ENCODE measurements around the gene HTR6. TPM values are rescaled to one million over a fixed set of nuclear protein-coding genes. Genes with fewer than 3 reads are reported as not detected.

Gene HTR6
- total RNA-seq, 6 experiments from 2014 or later, result not detected

- no peaks in the 10 kb centered on the region for H3K36me3 ChIP-seq
- TF ChIP-seq CTCF (IDR thresholded peaks at IDR 0.05) (no peak), POLR2A (IDR thresholded peaks at IDR 0.05) (no peak)
- 79% methylated on average over 5 of the region's 5 CpGs for WGBS (ENCODE audit: insufficient coverage, low coverage, low lambda C conversion rate, missing lambda C conversion rate)
- H3K4me1 ChIP-seq, result peaks cover 0 to 3% (median 0%) of the 10 kb centered on the region in 4 donors
- H3K9me3 ChIP-seq, result no peaks in the 10 kb centered on the region
- intact Hi-C loops (cut with DNase I), result loop anchor here (5.0 to 10.0 kb wide), 3 partner anchors 267 to 310 kb away; no protein-coding TSS in a partner anchor
- DNase-seq (no peak), ATAC-seq (no peak)
- no peak overlapping the region for H3K27ac ChIP-seq
- H3K4me3 ChIP-seq, result no peak overlapping the region
- H3K27me3 ChIP-seq, result no peaks in the 10 kb centered on the region
These were observed 10.3 kb upstream of the HTR6 start for GRCh38 chr1:19654386-19654785.

DNA sequence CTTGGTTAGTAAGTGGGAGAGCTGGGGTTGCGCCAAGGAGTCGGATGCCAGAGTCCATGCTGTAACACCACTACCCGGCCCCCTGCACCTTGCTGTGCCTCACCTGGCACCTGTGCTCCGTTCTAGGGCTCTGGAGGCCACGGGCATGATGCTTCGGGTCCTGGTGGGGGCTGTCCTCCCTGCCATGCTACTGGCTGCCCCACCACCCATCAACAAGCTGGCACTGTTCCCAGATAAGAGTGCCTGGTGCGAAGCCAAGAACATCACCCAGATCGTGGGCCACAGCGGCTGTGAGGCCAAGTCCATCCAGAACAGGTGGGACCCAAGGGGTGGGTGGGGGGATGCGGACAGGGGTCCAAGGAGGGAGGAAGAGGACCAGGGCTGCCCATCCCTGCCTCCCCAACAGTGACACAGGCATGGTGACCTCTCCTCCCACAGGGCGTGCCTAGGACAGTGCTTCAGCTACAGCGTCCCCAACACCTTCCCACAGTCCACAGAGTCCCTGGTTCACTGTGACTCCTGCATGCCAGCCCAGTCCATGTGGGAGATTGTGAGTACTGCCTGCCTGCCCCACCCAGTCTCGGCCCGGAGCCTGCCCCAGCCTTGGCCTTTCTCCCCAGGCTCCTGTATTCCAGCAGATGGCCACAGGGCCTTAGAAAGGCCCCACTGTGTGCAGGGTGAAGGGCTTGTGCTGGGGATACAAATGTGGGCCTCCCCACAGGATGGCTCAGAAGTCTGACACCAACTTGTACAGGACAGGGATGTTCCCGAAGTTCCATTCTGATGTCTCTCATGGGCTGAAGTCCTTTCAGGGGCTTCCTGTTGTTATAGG lies 9.6 kb upstream of the HTR6 start:
- 40% methylated on average over 1 of the region's 15 CpGs for WGBS (ENCODE audit: insufficient coverage, low coverage, low lambda C conversion rate, missing lambda C conversion rate)
- ATAC-seq, result no peak
- Histone ChIP-seq H3K27ac (no peak overlapping the region), H3K27me3 (no peaks in the 10 kb centered on the region), H3K4me1 (peaks cover 0 to 3% (median 0%) of the 10 kb centered on the region in 4 donors), H3K36me3 (no peaks in the 10 kb centered on the region), H3K4me3 (no peak overlapping the region), H3K9me3 (no peaks in the 10 kb centered on the region)
- no peak for DNase-seq
- TF ChIP-seq POLR2A (IDR thresholded peaks at IDR 0.05) (no peak), CTCF (IDR thresholded peaks at IDR 0.05) (no peak)
- intact Hi-C loops (cut with DNase I), result loop anchor here (5.0 to 10.0 kb wide), 3 partner anchors 268 to 310 kb away; no protein-coding TSS in a partner anchor

DNA sequence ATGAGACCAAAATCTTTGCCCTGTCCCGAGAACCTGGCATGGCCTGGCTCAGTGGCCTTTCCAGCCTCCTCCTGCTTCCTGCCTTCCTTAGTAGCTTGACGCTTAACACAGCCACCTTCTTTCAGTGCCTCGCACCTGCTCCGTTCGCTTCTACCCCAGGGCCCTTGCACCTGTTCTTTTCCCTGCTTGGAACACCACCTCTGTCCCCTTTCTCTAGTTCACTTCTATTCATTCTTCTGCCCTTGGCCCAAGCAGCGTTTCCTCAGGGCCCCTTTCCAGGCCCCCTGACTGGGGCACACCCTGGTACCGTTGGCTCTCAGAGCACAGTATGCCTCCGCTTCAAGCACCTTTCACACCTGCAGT lies 9.0 kb upstream of the HTR6 start:
- no peaks in the 10 kb centered on the region for H3K27me3 ChIP-seq
- no peak overlapping the region for H3K27ac ChIP-seq
- DNase-seq (no peak), ATAC-seq (no peak)
- H3K36me3 ChIP-seq, result no peaks in the 10 kb centered on the region
- H3K4me1 ChIP-seq, result peaks cover 0 to 3% (median 0%) of the 10 kb centered on the region in 4 donors
- WGBS (ENCODE audit: insufficient coverage, low coverage, low lambda C conversion rate, missing lambda C conversion rate), result 76% methylated on average over 7 of the region's 8 CpGs
- no peak for TF ChIP-seq CTCF (IDR thresholded peaks at IDR 0.05)
- TF ChIP-seq POLR2A (IDR thresholded peaks at IDR 0.05), result no peak
- H3K4me3 ChIP-seq, result no peak overlapping the region
- intact Hi-C loops (cut with DNase I), result loop anchor here (10.0 kb wide), 2 partner anchors 271 to 311 kb away; no protein-coding TSS in a partner anchor
- no peaks in the 10 kb centered on the region for H3K9me3 ChIP-seq

DNA sequence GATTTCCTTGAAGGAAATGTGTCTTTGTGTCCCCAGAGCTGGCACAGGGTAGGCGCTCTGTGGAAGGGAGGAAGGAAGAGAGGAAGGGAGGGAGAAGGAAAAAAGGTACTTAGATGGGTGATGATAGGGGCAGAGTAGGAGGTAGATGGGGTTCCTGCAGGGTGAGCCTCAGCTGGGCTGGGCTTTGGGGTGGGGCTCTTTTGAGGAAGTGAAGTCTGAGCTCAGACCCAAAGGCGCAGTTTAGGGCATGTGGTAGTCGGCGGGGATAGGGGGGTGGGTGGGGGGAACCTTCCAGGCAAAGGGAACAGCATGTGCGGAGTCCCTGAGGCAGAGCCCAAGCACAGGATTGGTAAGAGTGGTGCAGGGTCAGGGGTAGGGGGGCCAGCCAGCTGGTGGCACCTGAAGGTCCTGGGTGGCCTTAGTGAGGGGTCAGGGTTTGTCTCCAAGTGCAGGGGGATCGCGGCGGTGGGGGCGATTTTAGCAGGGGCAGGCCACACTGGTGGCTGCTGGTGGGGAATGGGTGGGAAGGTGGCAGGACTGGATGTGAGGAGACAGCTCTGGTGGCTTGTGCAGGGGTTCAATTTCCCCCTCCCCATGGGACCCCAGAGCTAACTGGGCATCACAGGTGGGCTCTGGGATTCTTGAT lies 8.4 kb upstream of the HTR6 start:
- H3K4me3 ChIP-seq, result no peak overlapping the region
- H3K27ac ChIP-seq, result no peak overlapping the region
- DNase-seq, result no peak
- no peaks in the 10 kb centered on the region for H3K36me3 ChIP-seq
- peaks cover 0 to 3% (median 0%) of the 10 kb centered on the region in 4 donors for H3K4me1 ChIP-seq
- TF ChIP-seq CTCF (IDR thresholded peaks at IDR 0.05) (no peak), POLR2A (IDR thresholded peaks at IDR 0.05) (no peak)
- 77% methylated on average over 8 of the region's 9 CpGs for WGBS (ENCODE audit: insufficient coverage, low coverage, low lambda C conversion rate, missing lambda C conversion rate)
- intact Hi-C loops (cut with DNase I), result loop anchor here (10.0 kb wide), 2 partner anchors 271 to 311 kb away; no protein-coding TSS in a partner anchor
- no peaks in the 10 kb centered on the region for H3K27me3 ChIP-seq
- ATAC-seq, result no peak
- no peaks in the 10 kb centered on the region for H3K9me3 ChIP-seq
